HEK293T (cell line): ENCODE measurements around the gene MOGAT3.

Source experiments
- ARNT ChIP-seq: fragments of 450-650 bp; IDR thresholded peaks from 2 replicates; pipeline ENCODE4 v1.6.1; 2017; ENCODE audit warnings: mild to moderate bottlenecking
- BHLHE40 ChIP-seq: fragments of 450-650 bp; IDR thresholded peaks from 2 replicates; pipeline ENCODE4 v1.6.1; 2016; ENCODE audit warnings: mild to moderate bottlenecking, moderate library complexity, borderline replicate concordance
- CTBP1 ChIP-seq: fragments of 450-650 bp; IDR thresholded peaks from 2 replicates; pipeline ENCODE4 v1.6.1; 2016; ENCODE audit warnings: borderline replicate concordance
- ELF4 ChIP-seq: fragments of 450-650 bp; IDR thresholded peaks from 2 replicates; pipeline ENCODE4 v1.6.1; 2017; ENCODE audit warnings: antibody characterized with exemption
- FOXA1 ChIP-seq: fragments of 450-650 bp; IDR thresholded peaks from 2 replicates; pipeline ENCODE4 v1.6.1; 2016; ENCODE audit warnings: mild to moderate bottlenecking
- FOXK2 ChIP-seq: fragments of 450-650 bp; IDR thresholded peaks from 2 replicates; pipeline ENCODE4 v1.6.1; 2016; ENCODE audit warnings: mild to moderate bottlenecking
- FOXM1 ChIP-seq: fragments of 450-650 bp; IDR thresholded peaks from 2 replicates; pipeline ENCODE4 v1.6.1; 2017; ENCODE audit warnings: mild to moderate bottlenecking, borderline replicate concordance
- HDGF ChIP-seq: fragments of 450-650 bp; IDR thresholded peaks from 2 replicates; pipeline ENCODE4 v1.6.1; 2017; ENCODE audit warnings: antibody characterized with exemption, borderline replicate concordance
- LEF1 ChIP-seq: fragments of 450-650 bp; IDR thresholded peaks from 2 replicates; pipeline ENCODE4 v1.6.1; 2017; ENCODE audit warnings: mild to moderate bottlenecking, borderline replicate concordance
- SP1 ChIP-seq: fragments of 450-650 bp; IDR thresholded peaks from 2 replicates; pipeline ENCODE4 v1.6.1; 2017
- SUZ12 ChIP-seq: fragments of 450-650 bp; IDR thresholded peaks from 2 replicates; pipeline ENCODE4 v1.6.1; 2016; ENCODE audit warnings: mild to moderate bottlenecking
- TARDBP ChIP-seq: fragments of 450-650 bp; IDR thresholded peaks from 2 replicates; pipeline ENCODE4 v1.6.1; 2016
- ZNF384 ChIP-seq: fragments of 450-650 bp; IDR thresholded peaks from 2 replicates; pipeline ENCODE4 v1.6.1; 2016
- TF ChIP-seq, protein P1 (sequence below): fragments of 450-650 bp; IDR thresholded peaks from 2 replicates; pipeline ENCODE4 v1.6.1; 2016

DNA sequence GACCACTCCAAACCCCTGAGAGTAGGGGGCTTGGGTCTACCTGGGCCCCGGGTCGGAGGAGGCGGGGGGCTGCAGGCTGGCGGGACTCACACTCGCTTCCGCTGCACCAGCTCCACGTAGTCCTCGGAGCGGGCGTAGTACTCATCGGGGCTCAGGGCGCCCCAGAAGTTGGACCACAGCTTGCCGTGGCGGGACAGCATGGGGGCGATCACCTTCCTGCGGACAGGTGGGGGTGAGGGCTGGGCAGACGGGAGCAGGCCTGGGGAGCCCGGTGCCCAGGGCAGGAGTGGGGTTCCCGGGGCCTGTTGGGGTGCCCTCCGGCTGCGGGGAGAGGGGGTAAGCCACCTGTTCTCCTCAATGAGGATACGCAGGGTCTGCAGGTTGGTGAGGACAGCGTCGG is 10.7 kb upstream of the MOGAT3 start:
- TF ChIP-seq FOXA1 (no peak), FOXM1 (no peak), SP1 (no peak), ELF4 (no peak), LEF1 (no peak), ARNT (no peak), TARDBP (no peak), BHLHE40 (no peak), HDGF (no peak), FOXK2 (no peak), ZNF384 (no peak), SUZ12 (no peak), CTBP1 (no peak)
- TF ChIP-seq, protein P1, sequence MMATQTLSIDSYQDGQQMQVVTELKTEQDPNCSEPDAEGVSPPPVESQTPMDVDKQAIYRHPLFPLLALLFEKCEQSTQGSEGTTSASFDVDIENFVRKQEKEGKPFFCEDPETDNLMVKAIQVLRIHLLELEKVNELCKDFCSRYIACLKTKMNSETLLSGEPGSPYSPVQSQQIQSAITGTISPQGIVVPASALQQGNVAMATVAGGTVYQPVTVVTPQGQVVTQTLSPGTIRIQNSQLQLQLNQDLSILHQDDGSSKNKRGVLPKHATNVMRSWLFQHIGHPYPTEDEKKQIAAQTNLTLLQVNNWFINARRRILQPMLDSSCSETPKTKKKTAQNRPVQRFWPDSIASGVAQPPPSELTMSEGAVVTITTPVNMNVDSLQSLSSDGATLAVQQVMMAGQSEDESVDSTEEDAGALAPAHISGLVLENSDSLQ, result no peak
